Gastrocnemius medialis (tissue), 4 donors: ENCODE data around the gene TM9SF2. TPM values are rescaled to one million over a fixed set of nuclear protein-coding genes. Genes with fewer than 3 reads are reported as not detected.
"Not testable (repeated sequence)": the region's sequence is repeated elsewhere in the genome, so short reads cannot be mapped to it uniquely, and the experiment has no call there.

Source experiments
- ATAC-seq, 2 donors: fragments of 150-250 bp; one replicate each; pipeline ENCODE4 v1.9.1; 2016
- DNase-seq, 2 donors: peaks; one replicate each; pipeline ENCODE4 v3.0.0-alpha.2; 2019
- H3K27ac ChIP-seq, 4 donors: fragments of 200-600 bp; sonication (generic); 1 replicate in 1 of 4; 2 replicates in 3 of 4; pipeline ENCODE4 v1.5.1; 2016 to 2018; ENCODE audit warnings: mild to moderate bottlenecking in 2 of 4, moderate library complexity in 1 of 4
- H3K27me3 ChIP-seq, 3 donors: fragments of 200-600 bp; sonication (generic) in 2 of 3; 1 replicate in 1 of 3; 2 replicates in 2 of 3; pipeline versions ENCODE4 v1.5.1 to v1.6.0; 2016 to 2019; ENCODE audit warnings: mild to moderate bottlenecking in 1 of 3, moderate library complexity in 1 of 3
- H3K36me3 ChIP-seq, 2 donors: fragments of 200-600 bp; sonication (generic) in 1 of 2; one replicate each; pipeline ENCODE4 v1.5.1; 2017 to 2018
- H3K4me1 ChIP-seq, 2 donors: fragments of 200-600 bp; sonication (generic) in 1 of 2; one replicate each; pipeline ENCODE4 v1.5.1; 2016 to 2017; ENCODE audit warnings: mild to moderate bottlenecking in 2 of 2
- H3K4me3 ChIP-seq, 4 donors: fragments of 200-600 bp; sonication (generic) in 3 of 4; 1 replicate in 1 of 4; 2 replicates in 3 of 4; pipeline ENCODE4 v1.5.1; 2016 to 2019; ENCODE audit warnings: mild to moderate bottlenecking in 2 of 4
- H3K9me3 ChIP-seq, 3 donors: fragments of 200-600 bp; sonication (generic) in 2 of 3; 1 replicate in 1 of 3; 2 replicates in 2 of 3; pipeline ENCODE4 v1.5.1; 2016 to 2019
- CTCF ChIP-seq, 5 experiments: fragments of 450-650 bp in 3 of 5; fragments of 200-600 bp in 2 of 5; sonication (generic) in 2 of 5; IDR thresholded peaks in 4 of 5; conservative IDR thresholded peaks in 1 of 5; 1 replicate in 4 of 5; 2 replicates in 1 of 5; pipeline ENCODE4 v1.5.1; 2016 to 2019; ENCODE audit warnings: antibody characterized with exemption in 5 of 5, mild to moderate bottlenecking in 3 of 5, moderate library complexity in 3 of 5
- POLR2A ChIP-seq, 2 donors: fragments of 450-650 bp; IDR thresholded peaks; one replicate each; pipeline ENCODE4 v1.6.1; 2017; ENCODE audit warnings: antibody characterized with exemption in 2 of 2, mild to moderate bottlenecking in 2 of 2, moderate library complexity in 2 of 2
- in situ Hi-C, 4 donors: fragments of 200-750 bp; cut with MboI; loops; one replicate each; pipeline versions ENCODE4 v1.15.0 to v1.8.0; 2017; ENCODE audit warnings: low sequenced_read_pairs in 4 of 4
- intact Hi-C: fragments of 100-400 bp; cut with DNase I; formaldehyde crosslinking; loops from one replicate; pipeline ENCODE4 v1.15.1; 2023; ENCODE audit warnings: low total_unique reads
- total RNA-seq, 4 donors: library from RNA; depleted of rRNA; stranded (reverse); fragments of >200 nt; gene quantifications; one replicate each; pipeline versions ENCODE4 v1.1.0 to v1.2.3, GENCODE V29; 2016

The TM9SF2 gene
- total RNA-seq, 4 donors from 2014 or later, result 47.3 to 69.9 (median 55.7) TPM

- H3K4me3 ChIP-seq, result no peak overlapping the region
- no peak for ATAC-seq
- TF ChIP-seq CTCF (IDR thresholded peaks at IDR 0.05 in 4 of 5, conservative IDR thresholded peaks at IDR 0.05 in 1 of 5) (no peak), POLR2A (IDR thresholded peaks at IDR 0.05) (no peak)
- H3K36me3 ChIP-seq, result no peaks in the 10 kb centered on the region
- in situ Hi-C loops, result no loop called here
- H3K9me3 ChIP-seq, result no peaks in the 10 kb centered on the region
- DNase-seq, result no peak
- H3K4me1 ChIP-seq, result no peaks in the 10 kb centered on the region
- H3K27ac ChIP-seq, result no peak overlapping the region
- intact Hi-C loops, result no loop called here
- H3K27me3 ChIP-seq, result no peaks in the 10 kb centered on the region
Observed at GRCh38 chr13:99486996-99487395, 14.3 kb upstream of the TM9SF2 start.

GRCh38 chr13:99489028-99489427 lies 12.2 kb upstream of the TM9SF2 start:
- Histone ChIP-seq H3K27me3 (no peaks in the 10 kb centered on the region), H3K9me3 (no peaks in the 10 kb centered on the region), H3K4me3 (no peak overlapping the region), H3K4me1 (no peaks in the 10 kb centered on the region), H3K27ac (no peak overlapping the region), H3K36me3 (no peaks in the 10 kb centered on the region)
- in situ Hi-C loops (no loop called here), intact Hi-C loops (no loop called here)
- no peak for TF ChIP-seq CTCF (IDR thresholded peaks at IDR 0.05 in 4 of 5, conservative IDR thresholded peaks at IDR 0.05 in 1 of 5)
- no peak for TF ChIP-seq POLR2A (IDR thresholded peaks at IDR 0.05)
- ATAC-seq (no peak), DNase-seq (no peak)

GRCh38 chr13:99491750-99492149 lies 9.5 kb upstream of the TM9SF2 start:
- intact Hi-C loops, result loop anchor here (10.0 kb wide), 2 partner anchors 207 to 917 kb away; partner anchors contain the start of gene STK24
- peaks cover 9 to 16% of the 10 kb centered on the region in 2 donors for H3K4me1 ChIP-seq
- H3K27me3 ChIP-seq, H3K27ac ChIP-seq, H3K4me3 ChIP-seq, in situ Hi-C loops, H3K9me3 ChIP-seq, ATAC-seq, DNase-seq, H3K36me3 ChIP-seq: not testable (repeated sequence)

DNA sequence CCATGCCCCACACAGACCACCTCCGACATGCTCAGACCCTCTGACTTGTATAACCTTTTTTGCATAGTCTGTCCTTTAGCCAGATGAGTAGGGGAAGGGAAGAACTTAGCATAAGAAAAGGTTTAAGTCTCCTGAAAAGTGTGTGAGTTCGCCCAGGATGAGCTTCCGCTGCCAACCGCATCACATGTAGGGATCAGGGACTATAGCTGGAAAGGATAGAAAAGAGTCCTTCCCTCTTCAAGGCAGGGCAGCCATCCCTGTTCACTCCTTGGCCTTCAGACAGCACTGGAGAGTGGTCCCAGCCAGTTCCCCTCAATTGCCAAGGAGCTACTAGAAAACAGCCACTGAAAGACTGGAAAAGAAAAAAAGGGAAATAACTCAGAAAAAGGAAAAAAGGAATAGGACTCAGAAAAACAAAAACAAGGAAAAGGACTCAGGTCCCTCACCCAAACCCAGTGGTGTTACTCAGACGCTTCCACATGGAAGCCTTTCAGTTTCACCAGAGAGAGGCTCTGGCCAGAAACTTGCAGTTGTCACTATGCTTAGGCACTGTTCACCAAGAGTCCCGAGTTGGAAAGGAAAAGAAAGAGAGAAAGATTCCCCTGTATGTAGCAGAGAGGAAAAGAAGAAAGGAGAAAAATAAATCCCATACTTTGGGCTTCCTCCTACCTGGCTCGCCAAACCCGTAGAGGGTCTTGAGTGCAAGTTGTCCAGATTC lies 5.6 kb upstream of the TM9SF2 start:
- no peaks in the 10 kb centered on the region for H3K36me3 ChIP-seq
- H3K27ac ChIP-seq, result peak overlapping the region; percentile 80 to 92 (median 88)
- no peaks in the 10 kb centered on the region for H3K9me3 ChIP-seq
- in situ Hi-C loops (no loop called here), intact Hi-C loops (loop anchor here (10.0 kb wide), 2 partner anchors 211 to 921 kb away; partner anchors contain the start of gene STK24)
- TF ChIP-seq POLR2A (IDR thresholded peaks at IDR 0.05) (no peak), CTCF (IDR thresholded peaks at IDR 0.05 in 4 of 5, conservative IDR thresholded peaks at IDR 0.05 in 1 of 5) (no peak)
- ATAC-seq, result no peak
- peak overlapping the region; percentile 44 to 64 (median 58) for H3K4me3 ChIP-seq
- no peak for DNase-seq
- no peaks in the 10 kb centered on the region for H3K27me3 ChIP-seq
- H3K4me1 ChIP-seq, result peaks cover 29 to 33% of the 10 kb centered on the region in 2 donors

- intact Hi-C loops, result loop anchor here (10.0 kb wide), 2 partner anchors 212 to 922 kb away; partner anchors contain the start of gene STK24
- ATAC-seq (peak; percentile 28 to 31), DNase-seq (peak; percentile 50 to 79)
- in situ Hi-C loops, result no loop called here
- peak overlapping the region; percentile 80 to 92 (median 88) for H3K27ac ChIP-seq
- peaks cover 32 to 34% of the 10 kb centered on the region in 2 donors for H3K4me1 ChIP-seq
- no peaks in the 10 kb centered on the region for H3K9me3 ChIP-seq
- no peaks in the 10 kb centered on the region for H3K36me3 ChIP-seq
- peak in 1 of 2 donors; percentile 48 for TF ChIP-seq POLR2A (IDR thresholded peaks at IDR 0.05)
- TF ChIP-seq CTCF (IDR thresholded peaks at IDR 0.05 in 4 of 5, conservative IDR thresholded peaks at IDR 0.05 in 1 of 5), result no peak
- no peaks in the 10 kb centered on the region for H3K27me3 ChIP-seq
- H3K4me3 ChIP-seq, result peak overlapping the region; percentile 44 to 64 (median 58)
Observed at GRCh38 chr13:99496184-99497142, 4.8 kb upstream of the TM9SF2 start.
